Heart left ventricle (tissue), 16 donors: ENCODE results near the gene SLC19A1. TPM values are rescaled to one million over a fixed set of nuclear protein-coding genes. Genes with fewer than 3 reads are reported as not detected.

Experiments used
- ATAC-seq, 4 donors: fragments of 200-7000 bp; cut with Tn5 transposase; one replicate each; pipeline ENCODE4 v1.9.1; 2020 to 2022; ENCODE audit warnings: moderate library complexity in 4 of 4, mild to moderate bottlenecking in 3 of 4, moderate number of reproducible peaks in 1 of 4
- DNase-seq, 5 donors: peaks; one replicate each; pipeline ENCODE4 v3.0.0-alpha.2; 2020
- H3K27ac ChIP-seq, 12 donors: fragments of 200-600 bp; sonication (generic) in 4 of 12; one replicate each; pipeline versions ENCODE4 v1.5.0 to v1.8.0; 2016 to 2022; ENCODE audit warnings: mild to moderate bottlenecking in 2 of 12
- H3K27me3 ChIP-seq, 9 donors: fragments of 200-600 bp; sonication (generic) in 2 of 9; one replicate each; pipeline versions ENCODE4 v1.5.1 to v1.8.0; 2016 to 2022; ENCODE audit warnings: mild to moderate bottlenecking in 3 of 9
- H3K36me3 ChIP-seq, 9 donors: fragments of 200-600 bp; sonication (generic) in 2 of 9; one replicate each; pipeline versions ENCODE4 v1.5.0 to v1.8.0; 2018 to 2022; ENCODE audit warnings: mild to moderate bottlenecking in 2 of 9
- H3K4me1 ChIP-seq, 12 donors: fragments of 200-600 bp; sonication (generic) in 4 of 12; one replicate each; pipeline versions ENCODE4 v1.5.0 to v1.8.0; 2016 to 2022; ENCODE audit warnings: mild to moderate bottlenecking in 3 of 12
- H3K4me3 ChIP-seq, 12 donors: fragments of 200-600 bp; sonication (generic) in 4 of 12; one replicate each; pipeline versions ENCODE4 v1.5.0 to v1.8.0; 2017 to 2022; ENCODE audit warnings: mild to moderate bottlenecking in 9 of 12, moderate library complexity in 4 of 12
- H3K9me3 ChIP-seq, 12 donors: fragments of 200-600 bp; sonication (generic) in 4 of 12; one replicate each; pipeline versions ENCODE4 v1.5.0 to v1.8.0; 2016 to 2022; ENCODE audit warnings: mild to moderate bottlenecking in 1 of 12
- POLR2A ChIP-seq, 2 donors: fragments of 450-650 bp; IDR thresholded peaks; one replicate each; pipeline ENCODE4 v1.6.1; 2017; ENCODE audit warnings: antibody characterized with exemption in 2 of 2, mild to moderate bottlenecking in 2 of 2, moderate library complexity in 2 of 2
- WGBS, 4 donors: extraction: QIAGEN DNeasy Blood & Tissue Kit in 2 of 4; methylation state at CpG; one replicate each; pipeline versions ENCODE4 v1.1.5 to v1.1.7; 2013 to 2018; 5-methylcytosine and 5-hydroxymethylcytosine counted together
- intact Hi-C, 10 donors: fragments of 100-400 bp; cut with DNase I; formaldehyde crosslinking; loops; one replicate each; pipeline versions ENCODE4 v1.11.1 to v1.14.2; 2022
- polyA plus RNA-seq, 2 donors: library from polyadenylated mRNA; stranded (reverse); fragments of 200-250 nt; gene quantifications; one replicate each; pipeline ENCODE4 v1.2.3, GENCODE V29; 2013
- total RNA-seq, 9 donors: library from RNA; depleted of rRNA in 2 of 9; stranded (reverse); fragments of >200 nt in 2 of 9; fragmentation: NEBNext Ultra II Directional in 3 of 9; extraction: Animal tissue kit (Norgen Biotek cat#: 25700) in 3 of 9; gene quantifications; one replicate each; pipeline versions ENCODE4 v1.1.0 to v1.2.4, GENCODE V29; 2016 to 2023
- TF ChIP-seq, protein P1 (sequence below), 12 donors: fragments of 200-600 bp; sonication (generic) in 4 of 12; IDR thresholded peaks; one replicate each; pipeline versions ENCODE4 v1.5.0 to v1.8.0; 2018 to 2022; ENCODE audit warnings: antibody characterized with exemption in 12 of 12, mild to moderate bottlenecking in 5 of 12
- donor health status: ischemic (EF 13 %, LVEDD 7.1; RV severe dilation, severe dysfunction).
- donor health status: healthy with polysubstance abuse.
- donor health status: DM: no; HTN: yes; CAD: no.
- donor health status: DM: no; HTN: no; CAD: no.
- donor health status: ischemic (EF 25% LVEDD 6.9; RV normal size, moderate dysfunction).
- donor health status: ischemic (EF 25% LVEDD 5.7; RV mildly dilated, moderate dysfunction).
- donor health status: healthy.
- donor health status: DM: yes; HTN: yes; CAD: no.
- donor health status: ischemic (EF 35%, LVEDD 5.7; RV mildly dilated, moderate dysfunction).
- donor health status: nonischemic (EF 11% LVEDD 7.7; RV severe dilation, severe dysfunction).
- donor health status: DM: yes; HTN: yes; CAD: no.
- donor health status: PGD.
- donor health status: ischemic (EF 29% LVEDD 5.4; RV normal size, mild dysfunction).
- donor health status: nonischemic (EF 23%, LVEDD 6.1; RV moderate dilation, normal function).

Gene SLC19A1
- total and polyA plus RNA-seq, 11 donors: 2.4 to 7.0 (median 3.5) TPM

- TF ChIP-seq, protein P1, sequence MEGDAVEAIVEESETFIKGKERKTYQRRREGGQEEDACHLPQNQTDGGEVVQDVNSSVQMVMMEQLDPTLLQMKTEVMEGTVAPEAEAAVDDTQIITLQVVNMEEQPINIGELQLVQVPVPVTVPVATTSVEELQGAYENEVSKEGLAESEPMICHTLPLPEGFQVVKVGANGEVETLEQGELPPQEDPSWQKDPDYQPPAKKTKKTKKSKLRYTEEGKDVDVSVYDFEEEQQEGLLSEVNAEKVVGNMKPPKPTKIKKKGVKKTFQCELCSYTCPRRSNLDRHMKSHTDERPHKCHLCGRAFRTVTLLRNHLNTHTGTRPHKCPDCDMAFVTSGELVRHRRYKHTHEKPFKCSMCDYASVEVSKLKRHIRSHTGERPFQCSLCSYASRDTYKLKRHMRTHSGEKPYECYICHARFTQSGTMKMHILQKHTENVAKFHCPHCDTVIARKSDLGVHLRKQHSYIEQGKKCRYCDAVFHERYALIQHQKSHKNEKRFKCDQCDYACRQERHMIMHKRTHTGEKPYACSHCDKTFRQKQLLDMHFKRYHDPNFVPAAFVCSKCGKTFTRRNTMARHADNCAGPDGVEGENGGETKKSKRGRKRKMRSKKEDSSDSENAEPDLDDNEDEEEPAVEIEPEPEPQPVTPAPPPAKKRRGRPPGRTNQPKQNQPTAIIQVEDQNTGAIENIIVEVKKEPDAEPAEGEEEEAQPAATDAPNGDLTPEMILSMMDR (IDR thresholded peaks at IDR 0.05): no peak
- TF ChIP-seq POLR2A (IDR thresholded peaks at IDR 0.05): no peak
- H3K4me3 ChIP-seq: no peak overlapping the region
- ATAC-seq: no peak
- peaks cover 4 to 19% (median 11%) of the 10 kb centered on the region in 12 donors for H3K4me1 ChIP-seq
- H3K9me3 ChIP-seq: no peaks in the 10 kb centered on the region
- no peaks in the 10 kb centered on the region for H3K36me3 ChIP-seq
- DNase-seq: peak in 4 of 5 donors; percentile 6 to 54 (median 22)
- H3K27me3 ChIP-seq: no peaks in the 10 kb centered on the region
- intact Hi-C loops: loop anchor here in 1 of 10 donors (10.0 kb wide), 1 partner anchor 259 kb away; the partner anchor contains the start of gene POFUT2
- 76 to 82% (median 79%) methylated on average over 11 to 23 of the region's 23 CpGs for WGBS, 4 donors
- H3K27ac ChIP-seq: no peak overlapping the region
Measured at GRCh38 chr21:45543710-45544448, 1.6 kb upstream of the SLC19A1 start.

DNA sequence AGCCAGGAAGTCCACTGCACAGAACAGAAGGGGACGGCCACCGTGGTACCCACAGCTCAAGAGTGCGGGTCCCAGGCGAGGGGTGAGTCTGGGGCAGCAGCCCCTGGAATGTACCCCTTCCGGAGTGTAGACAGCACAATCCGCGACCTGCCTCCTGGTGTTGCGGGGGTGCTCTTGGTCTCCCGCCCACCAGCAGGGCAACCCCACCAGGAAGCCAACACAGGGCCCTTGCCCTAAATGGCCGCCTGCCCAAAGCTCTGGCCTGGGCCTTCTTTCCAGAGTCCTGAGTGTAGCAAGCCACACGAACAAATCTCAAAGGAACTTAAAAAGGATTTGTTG is 1.1 kb upstream of the SLC19A1 start:
- TF ChIP-seq POLR2A (IDR thresholded peaks at IDR 0.05): no peak
- TF ChIP-seq, protein P1 (IDR thresholded peaks at IDR 0.05): no peak
- 79 to 82% (median 81%) methylated on average over 5 to 11 of the region's 11 CpGs for whole genome bisulfite sequencing, 4 donors
- Histone ChIP-seq H3K4me1 (peaks cover 4 to 19% (median 11%) of the 10 kb centered on the region in 12 donors), H3K27ac (peak overlapping the region in 1 of 12 donors; percentile 24), H3K4me3 (peak overlapping the region in 2 of 12 donors; percentile 67 to 77), H3K27me3 (no peaks in the 10 kb centered on the region), H3K9me3 (no peaks in the 10 kb centered on the region), H3K36me3 (no peaks in the 10 kb centered on the region)
- intact Hi-C loops: loop anchor here in 1 of 10 donors (10.0 kb wide), 1 partner anchor 259 kb away; the partner anchor contains the start of gene POFUT2
- DNase-seq (peak in 3 of 5 donors; percentile 19 to 56 (median 25)), ATAC-seq (no peak)

- intact Hi-C loops: loop anchor here in 1 of 10 donors (10.0 kb wide), 1 partner anchor 258 kb away; the partner anchor contains the start of gene POFUT2
- Histone ChIP-seq H3K36me3 (no peaks in the 10 kb centered on the region), H3K9me3 (no peaks in the 10 kb centered on the region), H3K27me3 (no peaks in the 10 kb centered on the region), H3K4me1 (peaks cover 4 to 19% (median 11%) of the 10 kb centered on the region in 12 donors), H3K27ac (peak overlapping the region in 5 of 12 donors; percentile 24 to 69 (median 62)), H3K4me3 (peak overlapping the region; percentile 41 to 88 (median 66))
- ATAC-seq (peak in 1 of 4 donors; percentile 5), DNase-seq (peak in 4 of 5 donors; percentile 11 to 64 (median 28))
- no peak for TF ChIP-seq POLR2A (IDR thresholded peaks at IDR 0.05)
- TF ChIP-seq, protein P1 (IDR thresholded peaks at IDR 0.05): no peak
- 26 to 64% (median 31%) methylated on average over 24 to 55 of the region's 55 CpGs for WGBS, 4 donors
Measured at GRCh38 chr21:45542667-45543370, 579 bp upstream of the SLC19A1 start.
